Hematopoietic multipotent progenitor cell treated with erythropoietin and hydrocortisone succinate and interleukin-3 and kit ligand, for 6 days (in vitro differentiated cells): ENCODE measurements around the gene ENPP3.
A peak's percentile ranks its signal among the peaks of the same experiment; 100 is the strongest.
"Not testable (repeated sequence)": the region's sequence is repeated elsewhere in the genome, so short reads cannot be mapped to it uniquely, and the experiment has no call there.

Source experiments
- DNase-seq: peaks from one replicate; pipeline ENCODE4 v3.0.0-alpha.2; 2015

The ENPP3 gene

DNA sequence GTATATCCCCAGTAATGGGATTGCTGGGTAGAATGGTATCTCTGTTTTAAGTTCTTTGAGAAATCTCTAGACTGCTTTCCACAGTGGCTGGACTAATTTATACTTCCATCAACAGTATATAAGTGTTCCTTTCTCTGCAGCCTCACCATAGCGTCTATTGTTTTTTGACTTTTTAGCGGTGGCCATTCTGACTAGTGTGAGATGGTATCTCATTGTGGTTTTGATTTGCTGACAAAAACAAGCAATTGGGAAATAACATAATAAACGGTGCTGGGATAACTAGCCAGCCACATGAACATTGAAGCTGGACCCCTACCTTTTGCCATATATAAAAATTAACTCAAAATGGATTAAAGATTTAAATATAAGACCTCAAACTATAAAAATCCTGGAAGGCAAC lies 49.9 kb downstream of the ENPP3 start:
- peak; percentile 21 for DNase-seq

DNA sequence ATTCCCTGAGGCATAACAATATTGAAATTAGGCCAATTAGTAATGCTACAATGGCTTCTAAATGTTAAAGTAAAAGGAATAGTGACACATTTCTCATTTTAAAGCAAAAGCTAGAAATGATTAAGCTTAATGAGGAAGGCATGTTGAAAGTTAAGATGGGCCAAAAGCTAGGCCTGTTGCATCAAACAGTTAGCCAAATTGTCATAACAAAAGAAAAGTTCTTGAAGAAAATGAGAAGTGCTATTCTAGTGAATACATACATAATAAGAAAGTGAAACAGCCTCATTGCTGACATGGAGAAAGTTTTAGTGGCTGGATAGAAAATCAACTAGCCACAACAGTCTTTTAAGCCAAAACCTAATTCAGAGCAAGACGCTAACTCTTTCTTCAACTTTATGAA lies 51.2 kb downstream of the ENPP3 start:
- no peak for DNase-seq

DNA sequence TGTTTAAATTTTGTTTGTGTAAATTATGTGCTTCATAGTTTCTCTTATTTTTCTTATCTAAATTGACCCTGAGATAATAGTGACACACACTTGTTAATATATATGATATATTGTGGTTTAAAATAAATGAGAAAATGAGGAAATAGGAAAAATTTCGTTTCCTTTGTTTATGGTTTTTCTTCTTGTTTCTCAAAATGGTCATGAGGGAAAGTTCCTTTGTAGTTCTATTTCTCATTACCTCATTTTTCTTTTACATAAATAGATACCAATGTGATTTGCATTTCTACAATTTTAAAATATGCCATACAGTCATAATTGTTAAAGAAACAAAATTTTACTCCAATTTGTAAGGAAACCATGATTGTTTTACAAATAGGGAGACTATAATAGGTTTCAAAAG lies 54.9 kb downstream of the ENPP3 start:
- no peak for DNase-seq

DNA sequence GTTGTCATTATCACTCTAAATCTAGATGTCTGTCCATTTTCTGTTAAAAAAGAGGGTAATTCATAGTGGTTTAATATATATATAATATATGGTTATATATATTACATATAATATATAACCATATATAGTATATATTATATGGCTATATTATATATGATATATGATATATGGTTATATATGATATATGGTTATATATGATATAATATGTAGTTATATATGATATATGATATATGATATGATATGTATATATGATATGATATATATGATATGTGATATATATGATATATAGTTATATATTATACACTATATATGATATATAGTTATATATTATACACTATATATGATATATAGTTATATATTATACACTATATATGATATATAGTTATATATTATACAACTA lies 55.5 kb downstream of the ENPP3 start:
- DNase-seq, result no peak

DNA sequence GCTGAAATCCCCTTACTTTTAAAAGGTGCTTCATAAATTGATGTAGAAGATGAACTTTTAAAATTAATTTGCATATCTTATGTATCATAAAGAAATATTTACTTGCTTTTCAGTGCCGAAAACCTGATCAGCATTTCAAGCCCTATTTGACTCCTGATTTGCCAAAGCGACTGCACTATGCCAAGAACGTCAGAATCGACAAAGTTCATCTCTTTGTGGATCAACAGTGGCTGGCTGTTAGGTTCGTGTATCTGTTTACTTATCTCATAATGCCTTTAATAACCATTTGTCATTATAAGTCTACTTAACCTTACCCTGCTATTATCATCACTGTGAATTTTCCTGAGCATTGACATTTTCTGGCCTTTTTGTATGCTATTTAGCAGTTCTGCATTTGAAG lies 56.3 kb downstream of the ENPP3 start:
- DNase-seq, result no peak

DNA sequence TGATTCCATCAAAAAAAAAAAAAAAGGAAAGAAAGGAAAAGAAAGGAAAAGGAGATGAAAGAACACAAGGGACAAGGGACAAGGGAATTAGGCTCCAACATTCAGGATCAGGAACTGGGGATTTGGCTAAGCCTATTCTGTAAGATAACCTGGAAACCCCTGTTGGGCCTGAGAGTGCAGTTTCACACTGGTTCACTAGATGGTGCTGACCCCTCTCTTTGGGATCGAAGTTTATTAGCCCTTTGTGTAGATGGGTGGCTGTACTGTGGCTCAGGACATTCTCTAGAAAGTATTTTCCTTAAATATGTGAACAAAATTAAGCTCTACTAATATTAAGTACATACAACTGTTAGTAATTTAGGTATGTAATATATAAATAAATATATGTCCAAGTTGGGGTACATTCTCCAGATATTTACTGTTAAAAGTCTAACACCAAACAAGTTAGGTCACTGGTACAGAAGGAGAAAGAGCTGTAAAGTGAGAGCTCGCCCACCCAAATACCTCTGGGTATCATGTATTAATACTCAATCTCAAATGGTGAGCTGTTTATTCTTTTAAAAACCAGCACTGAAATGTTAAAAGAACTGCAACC lies 57.8 kb downstream of the ENPP3 start:
- peak; percentile 83 for DNase-seq

DNA sequence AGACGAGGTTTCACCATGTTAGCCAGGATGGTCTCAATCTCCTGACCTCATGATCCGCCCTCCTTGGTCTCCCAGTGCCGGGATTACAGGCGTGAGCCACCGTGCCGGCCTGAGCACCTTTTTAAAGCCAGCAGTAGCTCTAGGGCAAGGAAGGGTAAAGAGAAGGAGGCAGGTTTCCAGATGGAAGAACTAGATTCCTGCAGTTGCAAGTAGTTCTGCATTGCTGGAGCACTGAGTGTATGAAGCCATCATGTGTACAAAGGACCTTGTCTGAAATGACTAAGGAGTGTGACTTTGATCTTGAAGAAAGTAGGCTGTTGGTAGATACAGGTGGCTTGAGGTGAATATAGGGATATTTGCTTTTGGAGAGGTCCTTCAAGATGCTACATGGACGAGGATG lies 59.9 kb downstream of the ENPP3 start:
- no peak for DNase-seq

DNA sequence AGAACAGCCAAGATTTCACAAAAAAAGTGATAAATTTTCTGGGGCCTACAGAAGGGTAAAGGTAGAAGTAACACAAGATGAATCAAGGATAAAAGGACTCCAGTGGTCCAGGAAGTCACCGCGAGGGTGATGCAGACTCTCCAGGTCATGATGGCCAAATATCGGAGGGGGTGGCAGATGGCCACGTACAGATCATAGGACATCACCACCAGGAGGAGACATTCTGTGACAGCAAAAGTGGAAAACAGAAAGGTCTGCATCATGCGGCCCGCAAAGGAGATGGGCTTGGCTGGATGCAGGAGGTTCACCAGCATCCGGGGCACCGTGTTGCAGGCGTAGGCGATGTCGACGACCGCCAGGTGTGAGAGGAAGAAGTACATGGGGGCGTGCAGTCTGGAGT lies 63.7 kb downstream of the ENPP3 start:
- not testable (repeated sequence) for DNase-seq

DNA sequence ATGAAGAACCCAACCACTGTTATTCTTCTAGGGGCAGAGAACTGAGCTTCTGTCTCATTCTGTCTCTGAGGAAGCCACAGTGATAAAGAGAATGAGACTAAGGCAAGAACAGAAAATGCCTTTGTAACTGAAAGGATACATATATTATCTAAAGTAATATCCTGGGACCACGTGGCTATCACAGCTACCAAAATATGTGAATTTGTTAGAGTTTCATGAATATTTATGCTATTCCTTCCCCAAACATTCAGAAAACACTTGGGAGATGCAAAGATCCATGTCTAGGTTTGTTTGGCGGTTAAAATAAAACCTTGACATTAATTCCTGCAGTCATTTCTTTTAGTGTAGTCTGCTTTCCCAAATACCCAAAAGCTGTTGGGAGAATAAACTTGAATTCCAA lies 66.8 kb downstream of the ENPP3 start:
- not testable (repeated sequence) for DNase-seq

DNA sequence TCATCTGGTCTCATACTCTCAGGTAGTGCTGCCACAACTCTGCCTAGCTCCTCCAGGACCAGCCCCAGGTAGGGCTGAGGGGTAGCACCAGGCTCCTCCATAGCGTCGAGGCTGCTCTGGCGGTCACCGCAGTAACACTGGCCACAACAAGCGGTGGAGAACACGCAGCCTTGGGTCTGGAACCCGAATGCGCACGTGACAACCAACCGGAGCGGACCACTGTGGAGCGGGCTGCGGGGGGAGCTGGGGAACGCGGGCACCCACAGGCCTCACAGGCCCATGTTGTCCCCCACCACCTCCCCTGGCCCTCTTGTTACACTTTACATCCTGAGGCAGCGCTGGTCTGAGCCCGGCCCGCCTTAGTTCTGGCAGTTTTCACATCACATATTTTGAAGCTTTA lies 73.8 kb downstream of the ENPP3 start, which contains the start of gene CTAGE9:
TSS of gene CTAGE9 (minus strand) at position 101 of the 400 bp plus-strand sequence. CDS start at position 101, 0 bp downstream.
- DNase-seq, result not testable (repeated sequence)

DNA sequence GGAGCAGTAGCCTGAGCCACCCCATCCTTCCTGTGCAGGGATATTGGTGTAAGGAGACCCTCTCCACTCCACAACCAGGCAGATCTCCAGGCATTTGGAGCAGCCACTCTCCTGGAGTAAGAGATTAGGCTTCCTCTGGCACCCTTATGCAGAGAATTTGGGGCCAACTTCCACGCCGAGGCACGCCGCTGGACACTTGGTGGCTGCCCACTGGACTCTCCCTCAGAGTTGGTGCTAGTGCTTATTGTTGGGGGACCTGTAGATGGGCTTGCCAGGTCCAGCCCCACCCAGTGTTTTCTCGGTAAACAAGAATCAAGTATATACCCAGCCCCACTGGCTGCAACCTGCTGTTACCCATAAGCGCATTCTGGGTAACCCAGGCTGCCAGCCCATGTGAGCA lies 78.5 kb downstream of the ENPP3 start:
- not testable (repeated sequence) for DNase-seq

DNA sequence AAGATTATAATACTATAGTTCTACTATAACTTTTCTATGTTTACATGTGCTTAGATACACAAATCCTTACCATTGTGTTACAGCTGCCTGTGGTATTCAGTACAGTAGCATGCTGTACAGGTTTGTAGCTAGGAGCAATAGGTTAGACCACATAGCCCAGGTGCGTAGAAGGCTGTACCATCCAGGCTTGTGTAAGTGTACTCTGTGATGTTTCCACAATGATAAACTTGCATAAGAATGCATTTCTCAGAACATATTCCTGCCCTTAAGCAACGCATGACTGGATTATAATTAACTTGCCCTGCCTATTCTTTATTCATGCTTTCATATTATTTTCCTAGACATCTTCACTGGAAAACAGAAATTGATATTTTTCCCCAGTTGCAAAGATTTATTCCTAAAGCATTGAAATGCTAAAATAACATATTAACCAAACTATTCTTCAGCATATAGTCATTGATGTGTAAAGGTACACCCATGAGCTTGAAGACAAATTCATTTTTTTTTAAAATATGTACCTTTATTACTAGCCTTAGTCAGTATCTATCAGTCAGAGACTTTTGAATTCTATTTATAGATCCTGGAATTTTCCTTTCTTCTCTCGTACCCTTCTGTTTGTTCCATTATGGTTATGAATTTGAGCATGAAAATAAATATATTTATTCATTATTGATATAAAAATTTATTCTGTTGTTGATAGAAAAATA lies 80.9 kb downstream of the ENPP3 start:
- DNase-seq, result no peak

DNA sequence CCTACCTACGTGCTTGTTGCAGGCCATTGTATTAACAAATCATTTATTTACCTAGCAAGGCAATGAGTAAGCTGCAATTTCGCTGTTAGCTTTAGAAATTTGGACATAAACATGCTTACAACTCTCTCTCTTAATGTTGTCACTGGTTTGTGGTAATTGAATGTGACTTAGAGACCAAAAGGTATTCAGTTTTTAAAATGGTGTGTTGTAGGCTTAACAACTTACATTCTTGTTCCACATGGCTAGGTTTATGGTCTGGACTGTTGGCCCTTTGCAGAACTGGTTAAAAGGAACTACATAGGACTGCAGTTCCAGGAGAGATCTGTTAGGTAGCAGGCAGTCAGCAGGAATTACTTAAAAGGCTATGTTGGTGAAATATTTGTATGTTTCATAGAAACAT lies 84.1 kb downstream of the ENPP3 start:
- no peak for DNase-seq

DNA sequence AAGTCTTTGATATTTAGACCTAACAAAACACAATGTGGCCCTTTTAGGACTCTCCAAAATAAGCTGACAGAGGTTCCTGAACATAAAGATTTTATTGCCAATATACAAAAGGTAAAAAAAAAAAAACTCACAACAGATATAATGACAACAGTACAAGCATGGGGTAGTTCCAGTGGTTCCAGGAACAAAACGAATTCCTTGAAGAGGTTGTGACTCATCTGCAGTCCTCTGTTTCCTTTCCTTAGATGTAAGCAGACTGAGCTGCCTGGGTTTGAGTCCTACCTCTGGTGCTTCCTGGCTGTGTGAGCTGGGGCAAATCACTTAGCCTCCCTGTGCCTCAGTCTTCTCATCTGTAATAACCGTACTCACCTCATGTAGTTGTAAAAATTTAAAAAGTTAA lies 87.0 kb downstream of the ENPP3 start:
- no peak for DNase-seq

DNA sequence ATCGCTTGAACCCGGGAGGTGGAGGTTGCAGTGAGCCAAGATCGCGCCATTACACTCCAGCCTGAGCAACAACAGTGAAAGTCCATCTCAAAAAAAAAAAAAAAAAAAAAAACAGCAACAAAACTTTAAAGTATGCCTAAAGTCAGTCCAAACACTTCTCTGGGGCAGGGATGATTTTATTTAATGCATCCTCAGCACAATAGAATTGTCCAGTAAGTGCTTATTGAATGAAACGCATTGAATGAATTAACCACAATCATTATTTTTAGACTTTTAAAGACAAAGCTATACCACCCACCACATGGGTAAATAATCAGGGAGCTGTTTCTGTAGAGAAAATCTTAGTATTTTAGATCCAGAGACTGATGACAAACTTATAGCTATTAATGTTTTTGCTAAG lies 90.4 kb downstream of the ENPP3 start:
- DNase-seq, result no peak

DNA sequence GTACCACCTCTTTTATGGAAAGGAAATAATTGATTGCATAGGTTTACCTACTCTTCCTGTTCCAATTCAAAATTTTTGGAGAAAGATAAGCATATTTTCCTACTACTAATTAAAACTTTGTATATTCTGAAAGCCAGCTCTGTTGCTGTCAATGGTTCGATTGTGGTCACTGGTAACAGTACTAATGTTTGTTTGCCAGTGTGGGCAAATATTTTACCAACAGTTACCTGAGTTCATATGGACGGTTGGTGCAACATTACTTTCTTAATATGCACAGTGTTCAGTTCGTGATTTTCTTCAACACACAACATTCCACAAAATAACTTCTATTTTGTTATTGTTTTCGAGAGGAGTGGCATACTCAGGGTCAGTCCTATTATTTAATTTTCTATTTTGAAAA lies 90.8 kb downstream of the ENPP3 start:
- no peak for DNase-seq

DNA sequence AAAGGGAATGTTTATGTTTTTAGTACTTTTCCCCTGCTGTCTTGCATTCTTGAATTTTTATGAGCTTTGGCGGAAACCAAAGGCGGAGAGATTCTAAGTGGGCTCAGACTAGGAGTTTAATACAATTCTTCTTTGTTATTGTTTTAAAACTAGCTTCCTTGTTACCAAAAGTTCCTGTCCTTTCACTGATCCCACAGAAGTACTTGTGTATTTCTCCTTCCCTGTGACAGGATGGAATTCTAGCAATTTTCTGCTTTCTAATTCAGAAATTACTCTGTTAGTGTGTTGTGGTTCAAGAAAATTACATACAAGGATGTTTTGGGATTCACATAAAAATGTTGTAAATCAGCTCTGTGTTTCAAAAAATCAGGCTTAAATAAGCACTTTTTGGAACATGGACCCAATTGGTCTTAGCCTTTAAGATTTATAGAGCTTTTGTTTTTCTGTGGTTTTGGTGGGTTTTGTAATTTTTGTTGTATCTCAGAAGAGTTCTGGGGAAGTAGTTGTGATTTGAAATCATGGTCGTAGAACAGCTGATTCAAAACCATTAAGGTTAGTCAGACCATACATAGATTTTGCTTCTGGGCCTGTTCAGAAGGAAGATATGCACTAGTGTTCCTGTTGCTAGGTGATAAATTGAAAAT lies 91.3 kb downstream of the ENPP3 start:
- DNase-seq, result no peak

DNA sequence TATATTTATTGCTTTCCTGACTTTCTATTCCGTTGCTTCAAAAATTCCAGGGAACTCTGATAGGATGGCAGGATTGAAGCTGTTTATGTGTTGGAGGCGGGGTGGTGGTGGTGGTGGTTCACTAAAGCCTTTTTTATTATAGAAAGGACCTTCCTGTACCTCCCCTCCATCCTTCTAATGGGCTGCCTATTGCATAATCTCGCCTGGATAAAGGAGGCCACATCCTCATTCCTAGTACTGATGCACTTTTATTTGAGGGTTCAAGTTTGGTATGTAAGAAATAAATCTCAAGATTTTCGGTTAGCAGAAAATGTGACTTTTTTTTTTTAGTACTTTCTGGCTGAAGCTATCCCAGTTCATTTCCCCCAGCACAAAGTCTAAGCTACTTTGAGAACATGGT lies 92.4 kb downstream of the ENPP3 start:
- DNase-seq, result no peak

DNA sequence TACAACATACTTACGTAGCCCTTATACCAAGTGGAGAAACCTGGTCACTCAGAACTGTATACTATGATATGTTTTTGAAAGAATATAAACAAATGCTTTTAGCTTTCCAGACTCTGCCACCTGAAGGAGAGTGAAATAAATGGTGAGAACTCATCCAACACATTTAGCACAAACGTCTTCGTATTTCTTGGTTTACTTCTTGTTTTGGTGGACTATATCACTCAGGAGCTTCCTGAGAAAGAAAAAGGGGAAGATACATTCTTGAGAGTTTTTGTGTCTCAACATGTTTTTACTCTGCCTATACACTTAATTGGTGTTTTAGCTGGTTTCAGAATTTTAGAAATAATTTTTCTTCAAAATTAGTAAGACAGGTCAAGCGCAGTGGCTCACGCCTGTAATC lies 93.2 kb downstream of the ENPP3 start:
- no peak for DNase-seq

DNA sequence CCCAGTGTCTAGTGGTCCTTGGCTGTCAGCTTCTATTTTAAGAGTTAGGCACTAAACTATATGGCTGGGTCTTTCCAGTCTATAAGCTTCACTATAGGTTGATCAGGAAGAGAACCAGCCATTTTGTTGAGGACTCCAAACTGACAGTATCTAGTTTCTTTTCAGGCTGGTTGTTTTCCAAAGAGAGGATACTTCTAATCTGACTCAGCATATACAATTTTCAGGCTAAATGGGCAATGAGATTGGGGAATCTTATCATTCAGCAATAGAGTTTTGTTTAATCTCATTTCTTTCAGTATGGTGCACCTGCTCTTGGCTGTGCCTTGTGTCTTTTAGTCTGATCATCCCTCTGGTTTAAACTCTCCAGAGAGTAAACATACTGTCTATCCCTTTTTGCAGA lies 94.1 kb downstream of the ENPP3 start:
- DNase-seq, result no peak

DNA sequence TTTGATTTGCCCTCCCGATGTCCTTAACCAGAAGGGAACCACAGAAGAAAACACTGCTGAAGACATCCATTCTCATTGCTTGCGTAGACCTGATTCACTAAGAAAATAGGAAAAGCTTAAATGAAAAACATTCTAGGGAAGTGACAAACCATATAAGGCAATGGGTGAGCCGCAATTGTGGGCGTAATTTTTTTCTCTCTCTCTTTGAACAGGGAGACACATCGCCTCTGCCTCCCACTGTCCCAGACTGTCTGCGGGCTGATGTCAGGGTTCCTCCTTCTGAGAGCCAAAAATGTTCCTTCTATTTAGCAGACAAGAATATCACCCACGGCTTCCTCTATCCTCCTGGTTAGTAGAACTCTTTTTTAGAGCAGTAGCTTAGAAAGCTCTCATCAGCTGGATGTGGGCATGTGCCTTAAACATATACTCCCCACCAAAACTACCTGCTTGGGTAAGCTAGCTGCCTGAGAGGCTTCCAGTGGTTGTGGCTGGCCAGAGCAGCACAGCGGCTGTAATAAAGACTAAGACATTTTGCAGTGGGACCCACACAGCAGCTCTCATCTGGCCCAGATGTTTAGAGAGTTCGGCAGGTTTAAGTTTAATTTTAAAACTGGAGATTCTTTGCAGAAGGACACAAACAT lies 96.4 kb downstream of the ENPP3 start:
- DNase-seq, result no peak

DNA sequence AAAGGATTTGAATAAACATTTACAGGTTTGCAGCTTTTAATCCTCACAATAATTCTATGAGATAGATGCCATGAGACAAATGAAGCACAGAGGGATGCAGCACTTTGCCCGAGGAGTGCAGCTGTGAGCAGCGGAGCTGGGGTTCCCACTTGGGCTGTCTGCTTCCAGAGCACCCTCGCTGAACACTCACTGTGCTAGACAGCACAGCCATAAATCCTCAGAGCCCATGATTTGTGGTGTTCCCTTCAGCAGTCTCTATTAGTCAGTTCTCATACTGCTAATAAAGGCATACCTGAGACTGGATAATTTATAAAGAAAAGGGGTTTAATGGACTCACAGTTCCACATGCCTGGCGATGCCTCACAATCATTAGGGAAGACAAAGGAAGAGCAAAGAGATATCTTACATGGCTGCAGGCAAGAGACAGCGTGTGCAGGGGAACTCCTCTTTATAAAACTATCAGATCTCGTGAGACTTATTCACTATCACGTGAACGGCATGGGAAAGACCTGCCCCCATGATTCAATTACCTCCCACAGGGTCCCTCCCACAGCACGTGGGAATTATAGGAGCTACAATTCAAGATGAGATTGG lies 99.0 kb downstream of the ENPP3 start:
- no peak for DNase-seq

DNA sequence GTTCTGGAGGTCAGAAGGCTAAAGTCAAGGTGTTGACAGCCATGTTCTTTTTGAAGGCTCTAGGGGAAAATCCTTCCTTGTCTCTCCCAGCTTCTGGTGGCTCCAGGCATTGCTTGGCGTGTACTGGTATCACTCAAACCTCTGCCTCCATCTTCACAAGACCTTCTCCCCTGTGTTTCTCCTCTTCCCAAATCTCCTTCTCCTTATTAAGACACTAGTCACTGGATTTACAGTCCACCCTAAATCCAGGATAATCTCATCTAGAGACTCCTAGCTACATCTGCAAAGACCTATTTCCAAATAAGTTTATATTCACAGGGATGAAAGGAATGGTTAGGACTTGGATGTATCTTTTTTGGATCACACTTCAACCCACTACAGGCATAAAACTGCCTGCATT lies 99.7 kb downstream of the ENPP3 start:
- no peak for DNase-seq

DNA sequence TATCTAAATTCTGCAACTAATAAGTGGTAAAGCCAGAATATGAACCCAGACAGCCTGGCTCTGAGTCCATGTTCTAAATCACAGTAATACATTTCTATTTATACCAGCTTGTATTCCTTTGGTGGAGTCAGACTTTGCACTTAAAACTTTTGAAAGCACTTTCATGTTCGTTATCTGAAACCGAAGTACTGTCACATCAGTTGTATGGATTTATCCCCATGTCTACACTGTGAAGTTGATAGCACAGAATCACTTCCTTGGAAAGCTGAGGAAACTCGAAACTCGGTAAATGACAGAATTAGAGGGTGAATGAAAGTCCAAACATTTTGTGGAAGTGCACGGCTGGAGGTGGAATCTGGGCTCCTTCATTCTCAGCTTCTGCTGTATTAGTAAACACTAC lies 102.0 kb downstream of the ENPP3 start:
- no peak for DNase-seq
